Parathyroid adenoma (tissue), 2 donors: ENCODE measurements around the gene PLXDC1.

ENCODE experiments used
- H2AFZ ChIP-seq: fragments of 300-600 bp; sonication (generic); one replicate; pipeline ENCODE4 v1.7.0; 2017; ENCODE audit warnings: antibody characterized with exemption, mild to moderate bottlenecking
- H3K27ac ChIP-seq: fragments of 300-600 bp; sonication (generic); one replicate; pipeline ENCODE4 v1.7.0; 2017
- H3K27me3 ChIP-seq: fragments of 300-600 bp; sonication (generic); one replicate; pipeline ENCODE4 v1.7.0; 2017; ENCODE audit warnings: low read length; ENCODE audit not compliant: control insufficient read depth, insufficient read depth
- H3K36me3 ChIP-seq: fragments of 300-600 bp; sonication (generic); one replicate; pipeline ENCODE4 v1.7.0; 2017; ENCODE audit warnings: low read length; ENCODE audit not compliant: control insufficient read depth, insufficient read depth
- H3K4me1 ChIP-seq: fragments of 300-600 bp; sonication (generic); one replicate; pipeline ENCODE4 v1.7.0; 2017; ENCODE audit warnings: control low read depth
- H3K4me2 ChIP-seq: fragments of 300-600 bp; sonication (generic); one replicate; pipeline ENCODE4 v1.7.0; 2017; ENCODE audit warnings: low read length
- H3K4me3 ChIP-seq: fragments of 300-600 bp; sonication (generic); one replicate; pipeline ENCODE4 v1.7.0; 2017; ENCODE audit warnings: low read depth, low read length
- H3K79me2 ChIP-seq: fragments of 300-600 bp; sonication (generic); one replicate; pipeline ENCODE4 v1.7.0; 2017; ENCODE audit warnings: control low read depth
- H3K9ac ChIP-seq: fragments of 300-600 bp; sonication (generic); one replicate; pipeline ENCODE4 v1.7.0; 2017; ENCODE audit warnings: mild to moderate bottlenecking
- H3K9me3 ChIP-seq: fragments of 300-600 bp; sonication (generic); one replicate; pipeline ENCODE4 v1.7.0; 2017; ENCODE audit warnings: low read length; ENCODE audit not compliant: control insufficient read depth
- TF ChIP-seq, protein P1 (sequence below): fragments of 300-600 bp; sonication (generic); IDR thresholded peaks from one replicate; pipeline ENCODE4 v1.7.0; 2017; ENCODE audit warnings: antibody characterized with exemption, mild to moderate bottlenecking
- donor health status: primary hyperparathyroidism.

Gene PLXDC1

DNA sequence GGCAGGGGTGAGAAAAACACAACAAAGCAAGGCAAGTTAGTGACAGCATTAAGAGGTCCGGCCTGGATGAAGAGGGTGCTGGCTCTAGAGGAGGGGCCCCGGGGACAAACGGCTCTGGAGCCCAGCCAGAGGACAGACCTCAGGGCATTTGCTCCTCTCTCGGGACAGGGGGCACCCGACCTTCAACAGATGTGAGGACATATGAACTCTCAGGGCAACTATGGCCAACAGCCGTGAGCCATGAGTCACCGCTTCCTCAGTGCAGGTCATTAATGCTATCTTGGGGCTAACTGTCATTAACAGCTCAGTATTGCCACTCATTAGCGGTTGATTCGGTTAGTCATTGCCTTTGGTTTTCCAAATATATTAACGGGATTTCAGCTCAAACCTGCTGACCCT is 24.3 kb upstream of the PLXDC1 start:
- Histone ChIP-seq H3K79me2 (no peaks in the 10 kb centered on the region), H3K4me1 (no peaks in the 10 kb centered on the region), H3K27me3 (no peaks in the 10 kb centered on the region), H3K27ac (no peak overlapping the region), H2AFZ (no peak overlapping the region), H3K36me3 (no peaks in the 10 kb centered on the region), H3K4me3 (no peak overlapping the region), H3K9ac (no peak overlapping the region), H3K9me3 (no peaks in the 10 kb centered on the region), H3K4me2 (no peak overlapping the region)
- TF ChIP-seq, protein P1, sequence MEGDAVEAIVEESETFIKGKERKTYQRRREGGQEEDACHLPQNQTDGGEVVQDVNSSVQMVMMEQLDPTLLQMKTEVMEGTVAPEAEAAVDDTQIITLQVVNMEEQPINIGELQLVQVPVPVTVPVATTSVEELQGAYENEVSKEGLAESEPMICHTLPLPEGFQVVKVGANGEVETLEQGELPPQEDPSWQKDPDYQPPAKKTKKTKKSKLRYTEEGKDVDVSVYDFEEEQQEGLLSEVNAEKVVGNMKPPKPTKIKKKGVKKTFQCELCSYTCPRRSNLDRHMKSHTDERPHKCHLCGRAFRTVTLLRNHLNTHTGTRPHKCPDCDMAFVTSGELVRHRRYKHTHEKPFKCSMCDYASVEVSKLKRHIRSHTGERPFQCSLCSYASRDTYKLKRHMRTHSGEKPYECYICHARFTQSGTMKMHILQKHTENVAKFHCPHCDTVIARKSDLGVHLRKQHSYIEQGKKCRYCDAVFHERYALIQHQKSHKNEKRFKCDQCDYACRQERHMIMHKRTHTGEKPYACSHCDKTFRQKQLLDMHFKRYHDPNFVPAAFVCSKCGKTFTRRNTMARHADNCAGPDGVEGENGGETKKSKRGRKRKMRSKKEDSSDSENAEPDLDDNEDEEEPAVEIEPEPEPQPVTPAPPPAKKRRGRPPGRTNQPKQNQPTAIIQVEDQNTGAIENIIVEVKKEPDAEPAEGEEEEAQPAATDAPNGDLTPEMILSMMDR, result no peak

DNA sequence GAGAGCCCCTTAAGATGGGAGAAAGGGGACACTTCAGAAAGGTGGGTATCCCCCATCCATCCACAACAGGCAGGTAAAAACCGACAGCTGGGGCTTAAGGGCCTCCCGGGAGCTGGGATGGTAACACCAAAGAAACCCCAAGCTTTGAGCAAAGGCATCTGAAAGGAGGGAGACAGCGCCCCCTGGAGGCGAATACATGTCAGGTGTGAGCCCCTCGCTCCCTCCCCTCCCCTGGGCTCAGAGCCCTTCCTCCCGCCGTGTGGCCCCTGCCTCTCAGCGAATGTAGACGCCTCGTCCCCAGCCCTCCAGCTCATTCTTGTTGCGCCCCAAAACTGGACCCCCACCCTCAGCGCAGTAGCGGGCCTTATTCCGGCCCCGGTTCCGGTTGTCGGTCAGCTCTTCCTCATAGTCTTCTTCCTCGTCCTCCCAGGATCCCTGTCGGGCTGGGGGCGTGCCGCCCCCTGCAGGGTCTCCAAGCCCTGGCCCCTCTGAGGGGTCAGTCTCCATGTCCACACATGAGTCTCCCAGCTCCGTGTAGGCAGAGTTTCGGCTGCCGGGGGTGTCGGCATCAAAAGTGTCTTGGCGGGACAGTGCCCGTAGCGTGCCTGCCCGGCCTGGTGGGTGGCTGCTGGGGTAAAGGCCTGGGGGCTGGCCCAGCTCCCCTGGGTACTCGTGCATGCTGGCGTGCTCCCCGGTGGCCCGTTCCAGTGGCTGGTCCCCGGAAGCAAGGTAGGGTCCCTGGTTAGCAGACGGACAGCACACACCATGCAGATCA is 23.7 kb upstream of the PLXDC1 start:
- no peaks in the 10 kb centered on the region for H3K27me3 ChIP-seq
- TF ChIP-seq, protein P1, result peak; percentile 75
- H3K9me3 ChIP-seq, result no peaks in the 10 kb centered on the region
- no peaks in the 10 kb centered on the region for H3K79me2 ChIP-seq
- H3K4me3 ChIP-seq, result no peak overlapping the region
- H3K36me3 ChIP-seq, result no peaks in the 10 kb centered on the region
- no peak overlapping the region for H3K9ac ChIP-seq
- H3K4me1 ChIP-seq, result no peaks in the 10 kb centered on the region
- no peak overlapping the region for H3K27ac ChIP-seq
- no peak overlapping the region for H3K4me2 ChIP-seq
- H2AFZ ChIP-seq, result no peak overlapping the region

DNA sequence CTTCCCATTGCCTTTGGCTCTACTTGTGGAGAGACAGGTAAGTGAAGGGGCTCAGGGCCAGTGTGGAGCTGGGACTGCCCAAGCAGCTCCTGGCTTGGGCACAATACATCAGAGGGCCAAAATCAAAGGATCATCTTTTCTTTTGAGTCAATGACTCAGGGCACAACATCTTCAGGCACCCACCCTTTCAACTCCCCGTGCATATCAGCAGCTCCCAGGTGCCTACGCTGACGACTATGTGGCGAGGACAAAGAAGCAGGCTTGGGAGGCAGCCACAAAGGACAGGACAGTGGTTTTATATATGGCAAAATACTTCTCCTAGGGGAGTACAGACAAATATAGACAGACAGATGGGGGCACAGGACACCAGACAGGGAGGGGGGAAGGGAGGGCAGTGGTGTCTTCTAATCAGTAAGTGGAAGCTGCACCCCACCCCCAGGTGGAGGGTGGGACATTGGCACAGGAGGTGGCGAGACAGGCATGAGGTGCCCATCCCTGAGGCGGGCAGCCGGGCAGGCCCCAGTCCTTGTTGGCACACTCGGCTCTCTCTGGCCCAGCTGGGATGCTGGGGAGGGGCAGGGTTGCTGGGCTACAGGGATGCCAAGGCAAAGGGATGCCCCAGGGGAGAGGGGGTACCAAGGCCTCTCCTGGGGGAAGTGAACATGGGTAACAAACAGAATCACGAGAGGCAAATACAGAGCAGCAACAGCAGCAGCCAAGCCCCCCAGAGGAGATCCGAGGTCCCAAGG is 22.3 kb upstream of the PLXDC1 start:
- no peak overlapping the region for H3K27ac ChIP-seq

DNA sequence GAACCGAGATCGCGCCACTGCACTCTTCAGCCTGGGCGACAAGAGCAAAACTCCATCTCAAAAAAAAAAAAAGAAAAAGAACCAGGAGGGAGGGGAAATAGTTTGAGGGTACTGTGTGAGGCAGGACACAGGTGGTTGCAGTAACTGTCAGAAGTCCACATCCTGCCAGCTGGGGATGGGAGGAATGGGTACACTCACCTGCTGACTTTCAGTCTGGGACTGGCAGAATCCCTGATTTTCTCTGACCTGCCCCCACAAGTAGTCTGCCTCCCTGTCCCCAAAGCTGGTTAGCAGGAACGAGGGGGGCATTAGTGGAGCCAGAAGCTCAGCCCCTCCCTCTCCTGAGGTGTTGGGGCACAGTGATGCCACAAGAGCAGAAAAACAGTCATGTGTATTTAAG is 21.6 kb upstream of the PLXDC1 start:
- Histone ChIP-seq H3K27ac (no peak overlapping the region), H3K79me2 (no peaks in the 10 kb centered on the region), H3K36me3 (no peaks in the 10 kb centered on the region), H3K4me1 (no peaks in the 10 kb centered on the region), H3K4me3 (no peak overlapping the region), H3K4me2 (no peak overlapping the region), H3K9me3 (no peaks in the 10 kb centered on the region), H3K27me3 (no peaks in the 10 kb centered on the region), H3K9ac (no peak overlapping the region), H2AFZ (no peak overlapping the region)
- TF ChIP-seq, protein P1, result no peak

More for the DNA sequence above, 22.3 kb upstream of the PLXDC1 start:
- no peak overlapping the region for H3K4me2 ChIP-seq
- no peaks in the 10 kb centered on the region for H3K79me2 ChIP-seq
- H3K9me3 ChIP-seq, result no peaks in the 10 kb centered on the region
- no peak overlapping the region for H2AFZ ChIP-seq
- TF ChIP-seq, protein P1, result no peak
- no peak overlapping the region for H3K4me3 ChIP-seq
- H3K4me1 ChIP-seq, result no peaks in the 10 kb centered on the region
- no peak overlapping the region for H3K9ac ChIP-seq
- H3K27me3 ChIP-seq, result no peaks in the 10 kb centered on the region
- H3K36me3 ChIP-seq, result no peaks in the 10 kb centered on the region
